ENCODE results near the gene FLOT1. TPM values are rescaled to one million over a fixed set of nuclear protein-coding genes. Genes with fewer than 3 reads are reported as not detected.

Gene FLOT1
- polyA plus RNA-seq, 2 of the 4 experiments (the other 2 are of a cell fraction): 89.7 to 135 TPM

- TF ChIP-seq PBX3 (IDR thresholded peaks at IDR 0.05) (no peak), HOXB13 (CRISPR knock-in tag; IDR thresholded peaks at IDR 0.05; ENCODE audit: low read depth) (peak; percentile 78), ELK1 (IDR thresholded peaks at IDR 0.05; ENCODE audit: low read depth, low read length) (no peak), GATA3 (IDR thresholded peaks at IDR 0.05; ENCODE audit: borderline replicate concordance) (peak; percentile 55; the same call in 1 of the 2 replicates), RARB (CRISPR knock-in tag; IDR thresholded peaks at IDR 0.05) (no peak), NPAS2 (CRISPR knock-in tag; IDR thresholded peaks at IDR 0.05; ENCODE audit: borderline replicate concordance) (no peak), BCL3 (IDR thresholded peaks at IDR 0.05) (no peak), FOSL2 (IDR thresholded peaks at IDR 0.05) (no peak), FOSL2 (CRISPR knock-in tag; IDR thresholded peaks at IDR 0.05) (no peak), MYC (IDR thresholded peaks at IDR 0.05; ENCODE audit: borderline replicate concordance, low read length) (no peak), HDAC2 (IDR thresholded peaks at IDR 0.05) (no peak)
Observed at GRCh38 chr6:30763618-30764489, 21.4 kb upstream of the FLOT1 start (continued).

GRCh38 chr6:30763155-30763617 lies 20.7 kb upstream of the FLOT1 start:
- 74% methylated on average over 1 of the region's 1 CpG for WGBS (ENCODE audit: missing lambda C conversion rate)
- DNase-seq (ENCODE audit: low read depth in 1 of 2, low spot score in 1 of 2): no peak
- no peaks in the 10 kb centered on the region for H3K9me3 ChIP-seq
- H3K4me2 ChIP-seq: peak overlapping the region; percentile 67
- no peak overlapping the region for H3K4me3 ChIP-seq
- ChIA-PET POLR2A (interaction anchor here (1.0 to 2.3 kb wide), 2 partner anchors 11 to 19 kb away, joined by 3 to 12 read pairs; no protein-coding TSS in a partner anchor), CTCF (interaction anchor here (0.6 to 0.7 kb wide), 3 partner anchors 8 to 115 kb away, joined by 3 to 4 read pairs (median 4); no protein-coding TSS in a partner anchor)
- peaks cover 79% of the 10 kb centered on the region for H3K4me1 ChIP-seq
- peak overlapping the region; percentile 93 to 97 for H3K27ac ChIP-seq
- FAIRE-seq: no peak
- ATAC-seq: no peak
- no peak for TF ChIP-seq RARB (CRISPR knock-in tag; IDR thresholded peaks at IDR 0.05)
- no peak for TF ChIP-seq HES2 (IDR thresholded peaks at IDR 0.05)
- no peak for TF ChIP-seq REST (IDR thresholded peaks at IDR 0.05)
- TF ChIP-seq TFCP2L1 (CRISPR knock-in tag; IDR thresholded peaks at IDR 0.05): no peak
- TF ChIP-seq ZSCAN20 (CRISPR knock-in tag; IDR thresholded peaks at IDR 0.05): no peak
- no peak for TF ChIP-seq ELK1 (IDR thresholded peaks at IDR 0.05; ENCODE audit: low read depth, low read length)
- TF ChIP-seq CBX8 (IDR thresholded peaks at IDR 0.05): no peak
- TF ChIP-seq RCOR1 (IDR thresholded peaks at IDR 0.05; ENCODE audit: low read depth, low read length): no peak
- TF ChIP-seq CEBPB (IDR thresholded peaks at IDR 0.05): no peak
- TF ChIP-seq HOXB13 (CRISPR knock-in tag; IDR thresholded peaks at IDR 0.05; ENCODE audit: low read depth): no peak
- TF ChIP-seq EP300 (IDR thresholded peaks at IDR 0.05): no peak

All from A549 (cell line).